Non-pigmented ciliary epithelial cell (primary cell): ENCODE measurements around the gene CIC.

Experiments used
- DNase-seq: peaks from one replicate; pipeline ENCODE4 v3.0.0-alpha.2; 2010; ENCODE audit warnings: low read depth

Gene CIC

DNA sequence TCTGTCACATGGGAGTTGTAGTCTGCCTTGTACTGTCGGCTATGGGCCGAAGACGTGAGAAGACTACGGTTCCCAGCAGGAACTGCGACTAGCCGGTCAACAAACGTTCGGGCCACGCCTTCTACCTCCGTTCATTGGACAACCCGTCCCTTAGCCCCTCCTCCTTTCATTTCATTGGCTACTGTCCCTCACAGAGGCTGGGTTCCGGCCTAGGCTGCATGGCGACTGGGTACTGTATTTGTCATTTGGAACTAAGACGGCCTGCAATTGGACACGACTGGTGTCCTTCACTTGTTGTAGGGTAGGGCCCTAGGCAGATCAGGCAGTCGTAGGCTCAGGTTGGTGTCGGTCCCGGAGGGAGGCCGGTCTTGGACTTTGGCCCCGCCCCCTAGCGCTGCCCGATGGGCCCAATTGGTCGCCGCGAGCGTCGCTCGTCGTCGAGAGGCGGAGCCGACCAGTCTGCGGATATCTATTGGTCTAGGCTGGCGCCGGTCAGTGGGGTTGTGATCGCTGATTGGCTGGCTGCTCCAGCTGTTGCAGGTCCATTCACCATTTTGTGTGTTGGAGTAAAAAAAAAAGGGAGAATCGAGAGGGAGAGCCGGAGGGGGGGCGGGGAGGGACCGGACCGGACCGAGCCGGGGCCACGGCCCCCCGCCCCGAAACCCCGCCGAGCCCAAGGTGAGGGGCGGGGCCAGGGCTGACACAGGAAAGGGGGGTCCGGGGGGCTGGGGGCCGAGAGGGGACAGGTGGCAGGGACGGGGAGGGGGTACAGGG is at the start of gene CIC:
CIC (plus strand) TSS at position 549 of the 774 bp plus-strand sequence. CDS start 2,532 bp downstream, outside the sequence.
- peak; percentile 100 for DNase-seq

GRCh38 chr19:42219812-42220750 is 49.0 kb upstream of the CIC start, which contains the start of gene ZNF526:
ZNF526 (plus strand) TSS chr19:42220312; CDS start chr19:42224404, 4,092 bp downstream.
- DNase-seq, result peak; percentile 88

DNA sequence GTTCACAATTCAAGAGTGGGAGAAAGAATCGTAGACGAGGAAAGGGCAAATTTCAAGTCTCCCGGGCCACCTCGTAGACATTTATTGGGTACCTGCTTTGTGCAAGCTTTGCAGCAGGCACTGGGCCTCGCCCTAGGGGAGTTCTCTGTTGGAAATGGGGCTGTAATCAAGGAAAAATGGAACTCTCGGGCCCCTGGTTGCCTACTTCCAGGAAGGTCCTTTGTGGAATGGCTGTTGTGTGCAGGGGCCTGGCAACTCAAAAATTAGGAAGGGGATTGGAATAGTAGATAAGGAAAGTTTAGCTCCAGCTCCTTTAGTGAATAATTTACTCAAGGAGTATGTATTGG is 48.3 kb upstream of the CIC start:
- no peak for DNase-seq

- DNase-seq, result no peak
Measured at GRCh38 chr19:42224940-42225717, 43.9 kb upstream of the CIC start.

DNA sequence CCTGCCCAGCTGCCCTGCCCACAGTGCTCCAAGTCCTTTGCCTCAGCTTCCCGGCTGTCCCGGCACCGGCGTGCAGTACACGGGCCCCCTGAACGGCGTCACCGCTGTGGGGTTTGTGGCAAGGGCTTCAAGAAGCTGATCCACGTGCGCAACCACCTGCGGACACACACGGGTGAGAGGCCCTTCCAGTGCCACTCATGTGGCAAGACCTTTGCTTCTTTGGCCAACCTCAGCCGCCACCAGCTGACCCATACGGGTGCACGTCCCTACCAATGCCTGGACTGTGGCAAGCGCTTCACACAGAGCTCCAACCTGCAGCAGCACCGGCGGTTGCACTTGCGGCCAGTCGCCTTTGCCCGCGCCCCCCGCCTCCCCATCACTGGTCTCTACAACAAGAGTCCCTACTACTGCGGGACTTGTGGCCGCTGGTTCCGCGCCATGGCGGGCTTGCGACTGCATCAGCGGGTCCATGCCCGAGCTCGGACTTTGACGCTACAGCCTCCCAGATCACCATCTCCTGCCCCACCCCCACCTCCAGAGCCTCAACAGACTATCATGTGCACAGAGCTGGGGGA is 43.2 kb upstream of the CIC start:
- no peak for DNase-seq

GRCh38 chr19:42226886-42227285 is 42.2 kb upstream of the CIC start:
- DNase-seq, result no peak

DNA sequence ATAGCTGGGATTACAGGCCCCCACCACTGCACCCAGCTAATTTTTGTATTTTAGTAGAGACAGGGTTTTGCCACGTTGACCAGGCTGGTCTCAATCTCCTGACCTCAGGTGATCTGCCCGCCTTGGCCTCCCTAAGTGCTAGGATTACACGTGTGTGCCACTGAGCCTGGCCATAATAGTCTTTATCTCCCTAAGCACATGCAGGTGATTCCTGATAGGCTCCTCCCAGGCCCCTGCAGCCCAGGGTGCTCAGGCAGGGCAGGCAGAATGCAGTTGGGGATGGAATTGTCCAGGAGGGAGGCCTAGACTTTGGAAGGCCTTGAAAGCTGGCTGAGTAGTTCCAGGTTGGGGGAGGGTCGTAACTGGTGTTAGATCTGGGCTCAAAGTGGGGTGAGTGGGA is 40.4 kb upstream of the CIC start:
- no peak for DNase-seq

GRCh38 chr19:42229301-42229854 is 39.7 kb upstream of the CIC start:
- no peak for DNase-seq

GRCh38 chr19:42229855-42230351 is 39.1 kb upstream of the CIC start:
- no peak for DNase-seq

DNA sequence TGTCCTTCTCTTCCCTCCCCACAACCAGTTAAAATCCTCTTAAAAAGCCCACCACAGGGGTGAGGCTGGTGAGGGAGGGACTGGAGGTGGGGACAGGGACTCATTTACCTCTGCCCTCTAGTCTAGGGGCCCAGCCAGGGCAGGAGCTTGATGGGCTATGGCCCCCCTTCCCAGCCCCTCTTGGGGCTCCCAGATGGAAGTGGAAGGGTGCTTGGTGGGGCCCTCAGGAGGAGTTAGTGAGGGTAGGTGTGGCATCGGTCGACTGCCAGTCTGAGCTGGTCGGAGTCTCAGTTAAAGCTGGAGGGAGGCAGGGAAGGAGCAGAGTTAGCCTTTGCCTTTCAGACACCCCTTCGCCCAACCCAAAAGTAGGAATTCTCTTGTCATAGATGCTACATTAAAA is 38.5 kb upstream of the CIC start:
- DNase-seq, result no peak

DNA sequence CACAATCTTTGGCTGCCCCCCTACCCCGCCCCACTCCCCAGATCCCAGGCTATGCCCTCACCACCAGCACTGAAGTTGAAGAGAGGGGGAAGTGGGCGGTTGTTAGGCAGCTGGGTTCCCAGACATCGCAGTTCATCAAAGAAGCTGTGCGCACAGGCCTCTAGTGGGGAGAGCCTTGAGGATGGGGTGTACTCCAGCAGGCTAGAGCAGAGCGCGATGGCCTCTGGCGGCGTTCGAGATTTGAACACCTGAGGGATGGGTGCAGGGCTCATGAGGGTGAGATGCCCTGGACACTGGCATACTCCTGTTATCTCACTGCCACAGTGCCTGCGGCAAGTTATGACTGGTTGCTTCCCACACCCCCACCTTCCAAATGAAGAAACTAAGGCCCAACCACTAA is 36.6 kb upstream of the CIC start:
- no peak for DNase-seq

- no peak for DNase-seq
Measured at GRCh38 chr19:42233106-42233505, 35.9 kb upstream of the CIC start.

GRCh38 chr19:42233678-42234292 is 35.3 kb upstream of the CIC start:
- no peak for DNase-seq

GRCh38 chr19:42234364-42234763 is 34.7 kb upstream of the CIC start:
- DNase-seq, result no peak

DNA sequence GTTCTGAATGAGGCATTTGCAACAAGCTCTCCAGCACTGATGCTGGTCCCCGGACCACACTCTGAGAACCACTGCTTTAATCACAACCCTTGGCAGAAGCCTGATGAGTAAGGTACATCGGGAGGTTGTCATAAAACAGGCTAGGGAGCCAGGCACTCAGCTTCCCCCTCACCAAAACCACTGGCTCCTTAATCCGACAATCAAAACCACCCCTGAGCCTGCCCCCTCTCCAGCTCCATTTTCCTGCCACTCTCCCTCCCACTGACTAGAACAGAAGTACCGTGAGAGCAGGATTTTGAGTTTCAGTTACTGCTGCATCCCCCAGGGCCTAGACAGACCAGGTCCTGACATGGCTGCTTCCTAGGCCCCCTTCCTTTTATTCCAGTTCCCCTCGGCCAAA is 33.9 kb upstream of the CIC start:
- no peak for DNase-seq

- DNase-seq, result no peak
Measured at GRCh38 chr19:42239544-42240220, 29.4 kb upstream of the CIC start.

DNA sequence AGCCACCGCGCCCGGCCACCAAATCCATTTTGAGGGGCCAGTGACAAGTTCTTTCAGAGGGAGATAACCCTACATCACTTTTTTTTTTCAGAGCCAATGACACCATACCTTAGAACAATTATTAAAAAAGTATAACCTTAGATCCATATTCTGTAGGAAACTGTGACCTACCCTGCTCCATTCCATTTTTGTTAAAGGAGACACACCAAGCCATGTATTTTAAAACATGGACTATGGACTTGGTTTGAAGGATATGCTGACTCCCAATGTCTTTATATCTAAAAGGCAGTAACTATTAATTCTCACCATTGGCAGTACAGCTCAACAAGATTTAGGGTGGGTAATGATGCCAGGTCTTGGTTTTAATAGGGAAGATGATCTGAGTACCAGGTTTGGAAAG is 27.8 kb upstream of the CIC start:
- no peak for DNase-seq

DNA sequence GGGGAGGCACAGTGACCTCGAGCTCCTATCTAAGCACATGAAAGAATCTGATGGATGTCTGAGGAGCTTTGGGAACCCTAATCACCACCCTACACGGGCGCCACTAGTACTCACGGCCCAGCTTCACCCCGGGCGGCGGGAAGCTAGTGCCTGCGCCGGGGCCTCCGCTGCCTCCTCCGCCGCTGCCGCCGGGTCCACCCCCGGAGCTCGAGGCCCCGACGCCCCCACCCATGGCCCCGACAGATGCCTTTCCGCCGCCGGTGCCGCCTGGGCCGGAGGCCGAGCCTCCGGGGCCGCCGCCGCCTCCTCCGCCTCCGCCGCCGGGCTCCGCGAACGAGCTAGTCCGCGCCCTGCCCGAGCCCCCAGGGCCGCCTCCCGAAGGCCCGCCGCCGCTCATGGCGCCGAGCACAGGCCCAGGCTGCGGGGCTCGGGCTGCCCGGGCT is 27.0 kb upstream of the CIC start:
- no peak for DNase-seq

- DNase-seq, result peak; percentile 98
Measured at GRCh38 chr19:42242512-42243409, 26.3 kb upstream of the CIC start, which contains the start of gene GSK3A. GSK3A (minus strand) TSS chr19:42242602; CDS start chr19:42242465, 137 bp downstream.
